ENCODE measurements around the gene CEP85L. TPM values are rescaled to one million over a fixed set of nuclear protein-coding genes. Genes with fewer than 3 reads are reported as not detected.

The CEP85L gene
- total RNA-seq, 6 experiments from 2014 or later = 6.6 to 8.8 (median 7.6) TPM

- H3K27ac Mint-ChIP-seq = no peak overlapping the region
- DNase-seq = no peak
- no peak overlapping the region for H3K4me3 Mint-ChIP-seq
- no peaks in the 10 kb centered on the region for H3K9me3 Mint-ChIP-seq
- 0 out of 2 replicates have a peak, but pooled peaks cover 4% of the 10 kb centered on the region for H3K27me3 Mint-ChIP-seq (ENCODE audit: insufficient read depth)
- peaks cover 14% of the 10 kb centered on the region for H3K4me1 Mint-ChIP-seq (ENCODE audit: low read depth)
- no peak for TF ChIP-seq CTCF (IDR thresholded peaks at IDR 0.05)
- no peaks in the 10 kb centered on the region for H3K36me3 Mint-ChIP-seq (ENCODE audit: low read depth)
Observed at GRCh38 chr6:118677193-118677592, 25.8 kb upstream of the CEP85L start.

GRCh38 chr6:118675225-118675624 lies 23.8 kb upstream of the CEP85L start:
- H3K4me3 Mint-ChIP-seq = no peak overlapping the region
- H3K27ac Mint-ChIP-seq = no peak overlapping the region
- H3K4me1 Mint-ChIP-seq (ENCODE audit: low read depth) = peaks cover 14% of the 10 kb centered on the region
- no peak for DNase-seq
- 0 out of 2 replicates have a peak, but pooled peaks cover 8% of the 10 kb centered on the region for H3K27me3 Mint-ChIP-seq (ENCODE audit: insufficient read depth)
- no peaks in the 10 kb centered on the region for H3K36me3 Mint-ChIP-seq (ENCODE audit: low read depth)
- no peaks in the 10 kb centered on the region for H3K9me3 Mint-ChIP-seq
- TF ChIP-seq CTCF (IDR thresholded peaks at IDR 0.05) = no peak

GRCh38 chr6:118674772-118675171 lies 23.4 kb upstream of the CEP85L start:
- Mint-ChIP-seq H3K4me3 (no peak overlapping the region), H3K4me1 (ENCODE audit: low read depth) (peaks cover 14% of the 10 kb centered on the region), H3K27ac (no peak overlapping the region), H3K27me3 (ENCODE audit: insufficient read depth) (0 out of 2 replicates have a peak, but pooled peaks cover 8% of the 10 kb centered on the region), H3K9me3 (no peaks in the 10 kb centered on the region), H3K36me3 (ENCODE audit: low read depth) (no peaks in the 10 kb centered on the region)
- no peak for DNase-seq
- TF ChIP-seq CTCF (IDR thresholded peaks at IDR 0.05) = no peak

GRCh38 chr6:118672678-118673077 lies 21.3 kb upstream of the CEP85L start:
- no peak for DNase-seq
- Mint-ChIP-seq H3K4me3 (no peak overlapping the region), H3K27me3 (ENCODE audit: insufficient read depth) (0 out of 2 replicates have a peak, but pooled peaks cover 8% of the 10 kb centered on the region), H3K4me1 (ENCODE audit: low read depth) (peaks cover 21% of the 10 kb centered on the region), H3K9me3 (no peaks in the 10 kb centered on the region), H3K27ac (no peak overlapping the region), H3K36me3 (ENCODE audit: low read depth) (no peaks in the 10 kb centered on the region)
- no peak for TF ChIP-seq CTCF (IDR thresholded peaks at IDR 0.05)

GRCh38 chr6:118669561-118669960 lies 18.2 kb upstream of the CEP85L start:
- TF ChIP-seq CTCF (IDR thresholded peaks at IDR 0.05) = no peak
- Mint-ChIP-seq H3K36me3 (ENCODE audit: low read depth) (no peaks in the 10 kb centered on the region), H3K4me1 (ENCODE audit: low read depth) (peaks cover 29% of the 10 kb centered on the region), H3K4me3 (no peak overlapping the region), H3K9me3 (no peaks in the 10 kb centered on the region), H3K27me3 (ENCODE audit: insufficient read depth) (0 out of 2 replicates have a peak, but pooled peaks cover 8% of the 10 kb centered on the region), H3K27ac (no peak overlapping the region)
- DNase-seq = no peak
